SK-N-SH treated with all-trans-retinoic acid at 6 μM for 48 hours (cell line): ENCODE data around the gene SLC12A5.

Source experiments
- ATAC-seq: fragments of 200-7000 bp; cut with Tn5 transposase; 3 replicates; pipeline ENCODE4 v1.9.1; 2020; ENCODE audit warnings: mild to moderate bottlenecking, moderate library complexity
- ARNTL ChIP-seq: fragments of 450-650 bp; formaldehyde crosslinking; IDR thresholded peaks from 2 replicates; pipeline ENCODE4 v1.5.0; 2020; ENCODE audit warnings: low read depth, mild to moderate bottlenecking, moderate library complexity, borderline replicate concordance
- CSDC2 ChIP-seq: fragments of 250-450 bp; sonication (Bioruptor Pico); IDR thresholded peaks from 2 replicates; pipeline ENCODE4 v1.5.0; 2020; ENCODE audit warnings: mild to moderate bottlenecking, moderate library complexity
- ESRRG ChIP-seq: fragments of 250-450 bp; sonication (Bioruptor Pico); IDR thresholded peaks from 2 replicates; pipeline ENCODE4 v1.6.1; 2021; ENCODE audit warnings: mild to moderate bottlenecking
- GLIS3 ChIP-seq: fragments of 250-450 bp; sonication (Bioruptor Pico); IDR thresholded peaks from 2 replicates; pipeline ENCODE4 v1.5.0; 2020; ENCODE audit warnings: mild to moderate bottlenecking, moderate library complexity
- OSR1 ChIP-seq: fragments of 250-450 bp; sonication (Bioruptor Pico); IDR thresholded peaks from 2 replicates; pipeline ENCODE4 v1.8.0; 2022; ENCODE audit warnings: moderate library complexity, mild to moderate bottlenecking, inconsistent platforms
- RARB ChIP-seq: fragments of 250-450 bp; sonication (Bioruptor Pico); IDR thresholded peaks from 2 replicates; pipeline ENCODE4 v1.8.0; 2021; ENCODE audit warnings: mild to moderate bottlenecking, moderate library complexity
- SNAI2 ChIP-seq: fragments of 250-450 bp; sonication (Bioruptor Pico); IDR thresholded peaks from 2 replicates; pipeline ENCODE4 v1.5.0; 2020; ENCODE audit warnings: mild to moderate bottlenecking, moderate library complexity
- ZC3H10 ChIP-seq: fragments of 250-450 bp; sonication (Bioruptor Pico); IDR thresholded peaks from 2 replicates; pipeline ENCODE4 v1.5.1; 2021; ENCODE audit warnings: mild to moderate bottlenecking, moderate library complexity
- ZFP3 ChIP-seq: fragments of 250-450 bp; sonication (Bioruptor Pico); IDR thresholded peaks from 2 replicates; pipeline ENCODE4 v1.5.0; 2020; ENCODE audit warnings: mild to moderate bottlenecking, moderate library complexity
- ZFP30 ChIP-seq: fragments of 450-650 bp; formaldehyde crosslinking; IDR thresholded peaks from 2 replicates; pipeline ENCODE4 v1.5.0; 2022; ENCODE audit warnings: mild to moderate bottlenecking, moderate library complexity
- ZNF565 ChIP-seq: fragments of 450-650 bp; formaldehyde crosslinking; conservative IDR thresholded peaks from 2 replicates; pipeline ENCODE4 v1.5.0; 2020; ENCODE audit warnings: low read depth, mild to moderate bottlenecking, moderate library complexity
- ZNF8 ChIP-seq: fragments of 450-650 bp; formaldehyde crosslinking; IDR thresholded peaks from 2 replicates; pipeline ENCODE4 v1.5.0; 2020; ENCODE audit warnings: mild to moderate bottlenecking, moderate library complexity
- TF ChIP-seq, protein P1 (sequence below): fragments of 250-450 bp; sonication (Bioruptor Pico); IDR thresholded peaks from 2 replicates; pipeline ENCODE4 v1.8.0; 2021; ENCODE audit warnings: low read depth, mild to moderate bottlenecking, moderate library complexity, borderline replicate concordance
- TF ChIP-seq, protein P2 (sequence below): fragments of 250-450 bp; sonication (Bioruptor Pico); IDR thresholded peaks from 2 replicates; pipeline ENCODE4 v1.5.1; 2020; ENCODE audit warnings: low read depth, mild to moderate bottlenecking, moderate library complexity
- TF ChIP-seq, protein P3 (sequence below): fragments of 250-450 bp; sonication (Bioruptor Pico); IDR thresholded peaks from 2 replicates; pipeline ENCODE4 v1.5.0; 2020; ENCODE audit warnings: mild to moderate bottlenecking, moderate library complexity
- TF ChIP-seq, protein P4 (sequence below): fragments of 250-450 bp; sonication (Bioruptor Pico); IDR thresholded peaks from 2 replicates; pipeline ENCODE4 v1.8.0; 2020; ENCODE audit warnings: mild to moderate bottlenecking, moderate library complexity, borderline replicate concordance

The SLC12A5 gene

DNA sequence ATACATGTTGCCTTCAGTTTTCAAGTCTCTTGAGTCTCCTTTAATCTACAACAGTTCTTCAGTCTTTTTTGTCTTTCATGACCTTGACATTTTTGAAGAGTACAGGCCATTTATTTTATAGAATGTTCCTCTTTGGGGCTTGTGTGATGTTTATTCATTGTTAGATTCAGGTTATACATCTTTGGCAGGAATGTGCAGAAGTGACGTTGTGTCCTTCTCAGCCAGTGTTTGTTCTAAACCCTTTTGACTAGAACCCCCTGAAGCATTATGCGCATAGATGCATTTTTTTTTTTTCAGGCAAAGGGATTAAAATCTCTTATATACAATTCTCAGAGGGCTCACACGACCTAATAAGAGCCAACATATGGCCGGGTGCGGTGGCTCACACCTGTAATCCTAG is 72.0 kb downstream of the SLC12A5 start:
- TF ChIP-seq, protein P1, sequence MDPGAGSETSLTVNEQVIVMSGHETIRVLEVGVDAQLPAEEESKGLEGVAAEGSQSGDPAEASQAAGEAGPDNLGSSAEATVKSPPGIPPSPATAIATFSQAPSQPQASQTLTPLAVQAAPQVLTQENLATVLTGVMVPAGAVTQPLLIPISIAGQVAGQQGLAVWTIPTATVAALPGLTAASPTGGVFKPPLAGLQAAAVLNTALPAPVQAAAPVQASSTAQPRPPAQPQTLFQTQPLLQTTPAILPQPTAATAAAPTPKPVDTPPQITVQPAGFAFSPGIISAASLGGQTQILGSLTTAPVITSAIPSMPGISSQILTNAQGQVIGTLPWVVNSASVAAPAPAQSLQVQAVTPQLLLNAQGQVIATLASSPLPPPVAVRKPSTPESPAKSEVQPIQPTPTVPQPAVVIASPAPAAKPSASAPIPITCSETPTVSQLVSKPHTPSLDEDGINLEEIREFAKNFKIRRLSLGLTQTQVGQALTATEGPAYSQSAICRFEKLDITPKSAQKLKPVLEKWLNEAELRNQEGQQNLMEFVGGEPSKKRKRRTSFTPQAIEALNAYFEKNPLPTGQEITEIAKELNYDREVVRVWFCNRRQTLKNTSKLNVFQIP (CRISPR knock-in tag): no peak
- TF ChIP-seq ZNF8 (CRISPR knock-in tag): no peak
- no peak for ATAC-seq

DNA sequence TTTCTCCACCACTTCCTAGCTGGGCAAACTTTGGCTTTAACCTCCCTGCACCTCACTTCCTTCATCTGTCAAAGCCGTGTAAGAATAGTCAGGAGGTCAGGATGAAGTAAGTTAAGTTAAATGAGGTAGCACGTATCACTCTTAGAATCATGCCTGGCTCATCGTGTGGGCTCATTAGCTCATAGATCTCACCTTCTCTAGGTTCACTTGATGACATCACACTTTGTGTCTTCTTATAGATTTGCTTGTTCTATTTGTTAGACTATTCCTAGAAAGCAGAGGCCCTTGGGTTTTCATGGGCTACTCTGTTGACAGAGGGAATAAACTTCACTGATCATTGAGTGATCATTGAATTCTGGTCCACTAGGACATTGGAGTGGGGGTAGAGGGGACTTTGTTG is 72.9 kb downstream of the SLC12A5 start:
- TF ChIP-seq ZC3H10 (CRISPR knock-in tag) (no peak), ZNF565 (no peak), RARB (CRISPR knock-in tag) (no peak)
- TF ChIP-seq, all 23 proteins: peak for 0
- ATAC-seq: no peak

DNA sequence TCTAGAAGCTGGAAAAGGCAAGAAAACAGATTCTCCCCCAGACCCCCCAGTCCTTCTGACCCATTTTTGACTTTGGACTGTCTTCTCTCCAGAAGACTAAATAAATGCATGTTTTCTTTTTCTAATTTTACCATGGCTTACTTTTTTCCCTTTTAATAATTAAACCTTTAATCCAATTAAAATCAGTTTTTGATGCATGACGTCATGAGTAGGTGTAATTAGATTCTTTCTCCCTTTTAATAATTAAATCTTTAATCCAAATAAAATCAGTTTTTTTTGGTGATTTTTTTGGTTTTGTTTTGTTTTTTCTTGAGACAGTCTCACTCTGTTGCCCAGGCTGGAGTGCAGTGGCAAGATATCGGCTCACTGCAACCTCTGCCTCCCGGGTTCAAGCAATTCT is 73.9 kb downstream of the SLC12A5 start:
- ATAC-seq: no peak
- TF ChIP-seq ZFP30 (no peak), OSR1 (no peak), SNAI2 (CRISPR knock-in tag) (no peak)

DNA sequence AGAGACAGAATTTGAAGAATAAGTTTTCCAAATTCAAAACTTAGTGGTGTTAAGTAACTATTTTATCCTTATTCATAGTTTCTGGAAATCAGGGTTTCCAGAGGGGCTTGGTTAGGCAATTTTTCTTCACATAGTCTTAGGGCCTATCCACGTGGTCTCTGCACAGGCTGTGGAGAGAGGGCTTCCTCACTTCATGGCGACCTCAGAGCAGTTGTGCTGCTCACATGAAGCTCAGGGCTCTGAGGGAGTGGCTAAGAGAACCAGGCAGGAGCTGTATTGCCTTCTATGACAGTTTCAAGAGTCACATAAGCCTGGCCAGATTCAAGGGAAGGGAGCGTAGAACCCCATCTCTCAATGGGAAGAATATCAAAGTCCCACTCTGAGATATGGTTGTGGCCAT is 75.2 kb downstream of the SLC12A5 start:
- TF ChIP-seq ZNF565 (0 out of 2 replicates have a peak, but pooled peaks have one; percentile 53), ARNTL (CRISPR knock-in tag) (no peak)
- no peak for ATAC-seq

DNA sequence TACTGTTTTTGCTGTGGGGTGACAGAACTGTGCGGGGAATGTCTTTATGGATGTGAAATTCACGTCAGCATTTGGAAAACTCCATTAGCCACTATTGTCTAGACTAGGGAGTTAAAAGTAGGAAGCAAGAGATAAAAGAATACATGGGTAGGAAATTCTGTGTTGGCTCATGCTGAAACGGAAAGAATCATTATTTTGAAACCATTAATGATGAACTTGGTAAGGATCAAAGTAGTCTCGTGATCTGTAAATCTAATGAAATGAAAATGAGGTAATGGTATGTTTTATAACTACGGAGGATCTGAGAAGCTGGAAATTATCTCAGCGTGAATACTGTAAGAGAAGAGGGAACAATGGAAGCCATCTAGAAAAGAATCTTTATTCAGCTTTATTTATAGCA is 78.0 kb downstream of the SLC12A5 start:
- TF ChIP-seq, protein P2, sequence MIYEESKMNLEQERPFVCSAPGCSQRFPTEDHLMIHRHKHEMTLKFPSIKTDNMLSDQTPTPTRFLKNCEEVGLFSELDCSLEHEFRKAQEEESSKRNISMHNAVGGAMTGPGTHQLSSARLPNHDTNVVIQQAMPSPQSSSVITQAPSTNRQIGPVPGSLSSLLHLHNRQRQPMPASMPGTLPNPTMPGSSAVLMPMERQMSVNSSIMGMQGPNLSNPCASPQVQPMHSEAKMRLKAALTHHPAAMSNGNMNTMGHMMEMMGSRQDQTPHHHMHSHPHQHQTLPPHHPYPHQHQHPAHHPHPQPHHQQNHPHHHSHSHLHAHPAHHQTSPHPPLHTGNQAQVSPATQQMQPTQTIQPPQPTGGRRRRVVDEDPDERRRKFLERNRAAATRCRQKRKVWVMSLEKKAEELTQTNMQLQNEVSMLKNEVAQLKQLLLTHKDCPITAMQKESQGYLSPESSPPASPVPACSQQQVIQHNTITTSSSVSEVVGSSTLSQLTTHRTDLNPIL: no peak
- no peak for TF ChIP-seq ARNTL (CRISPR knock-in tag)
- TF ChIP-seq ZC3H10 (CRISPR knock-in tag): no peak
- no peak for TF ChIP-seq ZNF8 (CRISPR knock-in tag)
- no peak for ATAC-seq

DNA sequence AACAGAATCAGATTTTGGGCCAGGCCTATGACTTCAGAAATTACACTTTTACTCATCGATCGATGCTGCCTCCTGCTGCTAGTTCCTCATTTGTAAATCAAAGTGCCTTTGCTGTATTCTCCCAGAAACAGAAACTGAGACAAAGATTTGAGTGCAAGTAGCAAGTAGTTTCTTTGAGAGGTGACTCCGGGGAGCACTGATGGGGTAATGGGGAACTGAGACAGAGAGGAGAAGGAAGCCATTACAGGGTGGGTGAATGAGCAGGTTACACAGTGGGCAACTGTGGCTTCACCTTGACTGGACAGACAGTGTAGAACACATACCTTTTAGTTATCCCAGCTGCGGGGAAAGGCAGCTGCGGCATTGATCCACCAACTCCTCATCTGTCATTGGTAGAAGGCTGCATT is 79.4 kb downstream of the SLC12A5 start:
- no peak for ATAC-seq
- TF ChIP-seq GLIS3 (no peak), ZNF8 (CRISPR knock-in tag) (no peak), ZC3H10 (CRISPR knock-in tag) (no peak), ZFP3 (CRISPR knock-in tag) (no peak), ESRRG (CRISPR knock-in tag) (no peak), ZFP30 (no peak), ZNF565 (no peak), SNAI2 (CRISPR knock-in tag) (no peak), CSDC2 (CRISPR knock-in tag) (no peak)
- TF ChIP-seq, protein P3, sequence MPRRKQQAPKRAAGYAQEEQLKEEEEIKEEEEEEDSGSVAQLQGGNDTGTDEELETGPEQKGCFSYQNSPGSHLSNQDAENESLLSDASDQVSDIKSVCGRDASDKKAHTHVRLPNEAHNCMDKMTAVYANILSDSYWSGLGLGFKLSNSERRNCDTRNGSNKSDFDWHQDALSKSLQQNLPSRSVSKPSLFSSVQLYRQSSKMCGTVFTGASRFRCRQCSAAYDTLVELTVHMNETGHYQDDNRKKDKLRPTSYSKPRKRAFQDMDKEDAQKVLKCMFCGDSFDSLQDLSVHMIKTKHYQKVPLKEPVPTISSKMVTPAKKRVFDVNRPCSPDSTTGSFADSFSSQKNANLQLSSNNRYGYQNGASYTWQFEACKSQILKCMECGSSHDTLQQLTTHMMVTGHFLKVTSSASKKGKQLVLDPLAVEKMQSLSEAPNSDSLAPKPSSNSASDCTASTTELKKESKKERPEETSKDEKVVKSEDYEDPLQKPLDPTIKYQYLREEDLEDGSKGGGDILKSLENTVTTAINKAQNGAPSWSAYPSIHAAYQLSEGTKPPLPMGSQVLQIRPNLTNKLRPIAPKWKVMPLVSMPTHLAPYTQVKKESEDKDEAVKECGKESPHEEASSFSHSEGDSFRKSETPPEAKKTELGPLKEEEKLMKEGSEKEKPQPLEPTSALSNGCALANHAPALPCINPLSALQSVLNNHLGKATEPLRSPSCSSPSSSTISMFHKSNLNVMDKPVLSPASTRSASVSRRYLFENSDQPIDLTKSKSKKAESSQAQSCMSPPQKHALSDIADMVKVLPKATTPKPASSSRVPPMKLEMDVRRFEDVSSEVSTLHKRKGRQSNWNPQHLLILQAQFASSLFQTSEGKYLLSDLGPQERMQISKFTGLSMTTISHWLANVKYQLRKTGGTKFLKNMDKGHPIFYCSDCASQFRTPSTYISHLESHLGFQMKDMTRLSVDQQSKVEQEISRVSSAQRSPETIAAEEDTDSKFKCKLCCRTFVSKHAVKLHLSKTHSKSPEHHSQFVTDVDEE (CRISPR knock-in tag): no peak
- TF ChIP-seq, protein P4, sequence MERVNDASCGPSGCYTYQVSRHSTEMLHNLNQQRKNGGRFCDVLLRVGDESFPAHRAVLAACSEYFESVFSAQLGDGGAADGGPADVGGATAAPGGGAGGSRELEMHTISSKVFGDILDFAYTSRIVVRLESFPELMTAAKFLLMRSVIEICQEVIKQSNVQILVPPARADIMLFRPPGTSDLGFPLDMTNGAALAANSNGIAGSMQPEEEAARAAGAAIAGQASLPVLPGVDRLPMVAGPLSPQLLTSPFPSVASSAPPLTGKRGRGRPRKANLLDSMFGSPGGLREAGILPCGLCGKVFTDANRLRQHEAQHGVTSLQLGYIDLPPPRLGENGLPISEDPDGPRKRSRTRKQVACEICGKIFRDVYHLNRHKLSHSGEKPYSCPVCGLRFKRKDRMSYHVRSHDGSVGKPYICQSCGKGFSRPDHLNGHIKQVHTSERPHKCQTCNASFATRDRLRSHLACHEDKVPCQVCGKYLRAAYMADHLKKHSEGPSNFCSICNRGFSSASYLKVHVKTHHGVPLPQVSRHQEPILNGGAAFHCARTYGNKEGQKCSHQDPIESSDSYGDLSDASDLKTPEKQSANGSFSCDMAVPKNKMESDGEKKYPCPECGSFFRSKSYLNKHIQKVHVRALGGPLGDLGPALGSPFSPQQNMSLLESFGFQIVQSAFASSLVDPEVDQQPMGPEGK (CRISPR knock-in tag): no peak
- TF ChIP-seq, protein P1 (CRISPR knock-in tag): no peak
- TF ChIP-seq, all 23 proteins: peak for 0
